Measurements from ENCODE around the gene SC5D.

Gene SC5D

GRCh38 chr11:121253951-121254350, 38.6 kb upstream of the SC5D start (continued):
- TF ChIP-seq ZNF280D (tag by site-specific recombination; IDR thresholded peaks at IDR 0.05), result no peak
- TF ChIP-seq ZNF132 (tag by site-specific recombination; IDR thresholded peaks at IDR 0.05; ENCODE audit: borderline replicate concordance), result no peak
- TF ChIP-seq ZBTB11 (tag by site-specific recombination; conservative IDR thresholded peaks at IDR 0.05; ENCODE audit: low read depth), result no peak
- TF ChIP-seq ZNF785 (tag by site-specific recombination; IDR thresholded peaks at IDR 0.05), result no peak
- TF ChIP-seq EGR2 (tag by site-specific recombination; IDR thresholded peaks at IDR 0.05; ENCODE audit: low read depth), result no peak
- no peak for TF ChIP-seq ZNF169 (tag by site-specific recombination; IDR thresholded peaks at IDR 0.05)
- no peak for TF ChIP-seq GFI1B (tag by site-specific recombination; IDR thresholded peaks at IDR 0.05)
- TF ChIP-seq YY2 (tag by site-specific recombination; IDR thresholded peaks at IDR 0.05), result no peak

DNA sequence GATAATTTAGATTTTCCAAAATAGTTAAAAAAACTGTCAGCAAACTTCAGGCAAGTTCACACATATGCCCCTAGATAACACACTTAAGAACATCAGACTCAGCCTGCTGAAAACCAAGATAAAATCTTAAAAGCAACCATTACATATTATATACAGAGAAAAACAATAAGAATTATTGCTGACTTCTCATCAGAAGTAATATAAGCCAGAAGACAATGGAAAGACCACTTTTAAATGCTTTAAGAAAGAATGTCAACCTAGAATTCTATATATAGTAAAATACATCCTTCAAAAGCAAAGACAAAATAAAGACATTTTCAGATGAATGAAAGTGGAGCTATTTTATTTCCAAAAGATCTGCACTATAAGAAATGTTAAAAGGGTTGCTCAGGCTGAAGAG, 37.8 kb upstream of the SC5D start:
- no peaks in the 10 kb centered on the region for H3K36me3 ChIP-seq (ENCODE audit: control insufficient read depth in 2 of 2, insufficient read depth in 1 of 2, low read length in 2 of 2)
- H3K4me3 ChIP-seq (ENCODE audit: low read depth, low read length), result no peak overlapping the region
- CTCF ChIA-PET, result interaction anchor here (1.0 kb wide), 1 partner anchor 8 kb away, joined by 4 read pairs; no protein-coding TSS in a partner anchor
- POLR2A ChIA-PET, result no interaction called here
- H3K9me3 ChIP-seq (ENCODE audit: control insufficient read depth, insufficient read depth, low read depth, low read length), result no peaks in the 10 kb centered on the region
- no peaks in the 10 kb centered on the region; the same call in 1 of the 2 replicates for H3K4me1 ChIP-seq (ENCODE audit: control insufficient read depth, insufficient read depth, low read length)
- peak; percentile 72; the same call in 1 of the 2 replicates for TF ChIP-seq TRIM28 (IDR thresholded peaks at IDR 0.05; ENCODE audit: borderline replicate concordance, low read length)
- no peak for TF ChIP-seq ZNF239 (tag by site-specific recombination; IDR thresholded peaks at IDR 0.05)
- no peak for TF ChIP-seq ZNF10 (tag by site-specific recombination; IDR thresholded peaks at IDR 0.05)
- peak; percentile 97 for TF ChIP-seq SETDB1 (IDR thresholded peaks at IDR 0.05; ENCODE audit: insufficient read length, low read length)
- H3K27ac ChIP-seq (ENCODE audit: extremely low read depth, low read depth, low read length), result no peak overlapping the region

- ChIA-PET POLR2A (no interaction called here), CTCF (interaction anchor here (0.6 to 1.0 kb wide), 2 partner anchors 9 to 218 kb away, joined by 4 to 5 read pairs; no protein-coding TSS in a partner anchor)
- Histone ChIP-seq H3K27ac (ENCODE audit: extremely low read depth, low read depth, low read length) (no peak overlapping the region), H3K9me3 (ENCODE audit: control insufficient read depth, insufficient read depth, low read depth, low read length) (no peaks in the 10 kb centered on the region), H3K4me1 (ENCODE audit: control insufficient read depth, insufficient read depth, low read length) (no peaks in the 10 kb centered on the region; the same call in 1 of the 2 replicates), H3K36me3 (ENCODE audit: control insufficient read depth in 2 of 2, insufficient read depth in 1 of 2, low read length in 2 of 2) (no peaks in the 10 kb centered on the region), H3K4me3 (ENCODE audit: low read depth, low read length) (no peak overlapping the region)
- TF ChIP-seq ZSCAN4 (tag by site-specific recombination; IDR thresholded peaks at IDR 0.05) (no peak), ZNF2 (tag by site-specific recombination; IDR thresholded peaks at IDR 0.05) (no peak), REPIN1 (tag by site-specific recombination; IDR thresholded peaks at IDR 0.05; ENCODE audit: low read depth) (no peak), GLIS1 (tag by site-specific recombination; IDR thresholded peaks at IDR 0.05) (no peak), ZNF214 (tag by site-specific recombination; IDR thresholded peaks at IDR 0.05; ENCODE audit: borderline replicate concordance) (no peak), ZNF658 (tag by site-specific recombination; IDR thresholded peaks at IDR 0.05) (no peak), GLI2 (tag by site-specific recombination; IDR thresholded peaks at IDR 0.05; ENCODE audit: borderline replicate concordance, low read depth) (no peak)
Measured at GRCh38 chr11:121255473-121256125, 37.0 kb upstream of the SC5D start.
